Fibroblast of lung (primary cell): ENCODE measurements around the gene BRAF. TPM values are rescaled to one million over a fixed set of nuclear protein-coding genes. Genes with fewer than 3 reads are reported as not detected.

Experiments
- DNase-seq, 2 donors: peaks; one replicate each; pipeline versions ENCODE4 v3.0.0 to v3.0.0-alpha.2; 2010; ENCODE audit warnings: low read depth in 2 of 2
- H2AFZ ChIP-seq: 2 replicates; pipeline ENCODE4 v1.5.1; 2012; ENCODE audit warnings: low read length, control low read depth, inconsistent platforms
- H3K27ac ChIP-seq: 2 replicates; pipeline ENCODE4 v1.5.1; 2011; ENCODE audit warnings: low read length, control low read depth; ENCODE audit not compliant: insufficient read depth
- H3K27me3 ChIP-seq: 2 replicates; pipeline ENCODE4 v1.5.1; 2011; ENCODE audit warnings: mild to moderate bottlenecking, low read length; ENCODE audit not compliant: control insufficient read depth, insufficient read depth
- H3K36me3 ChIP-seq: 2 replicates; pipeline ENCODE4 v1.5.1; 2011; ENCODE audit warnings: low read length; ENCODE audit not compliant: control insufficient read depth, insufficient read depth
- H3K4me1 ChIP-seq: 2 replicates; pipeline ENCODE4 v1.5.1; 2011; ENCODE audit warnings: low read length; ENCODE audit not compliant: control insufficient read depth, insufficient read depth; ENCODE audit errors: extremely low read depth
- H3K4me2 ChIP-seq: 2 replicates; pipeline ENCODE4 v1.5.1; 2011; ENCODE audit warnings: low read length, control low read depth; ENCODE audit not compliant: insufficient read depth; ENCODE audit errors: extremely low read depth
- H3K4me3 ChIP-seq, 4 experiments: fragments of 200-600 bp in 1 of 4; sonication (generic) in 1 of 4; replicated peaks in 1 of 4; 2 replicates each; pipeline ENCODE4 v1.5.1; 2011 to 2016; ENCODE audit warnings: low read length in 4 of 4, low read depth in 3 of 4, mild to moderate bottlenecking in 3 of 4, control low read depth in 2 of 4, inconsistent platforms in 1 of 4, mixed read lengths in 1 of 4; ENCODE audit not compliant: insufficient read depth in 1 of 4; ENCODE audit errors: control extremely low read depth in 1 of 4
- H3K79me2 ChIP-seq: 2 replicates; pipeline ENCODE4 v1.5.1; 2012; ENCODE audit warnings: mild to moderate bottlenecking, low read length, inconsistent platforms; ENCODE audit not compliant: control insufficient read depth, insufficient read depth
- H3K9ac ChIP-seq: 2 replicates; pipeline ENCODE4 v1.5.1; 2011; ENCODE audit warnings: mild to moderate bottlenecking, low read length, control low read depth; ENCODE audit not compliant: insufficient read depth
- H3K9me3 ChIP-seq: 2 replicates; pipeline ENCODE4 v1.5.1; 2012; ENCODE audit warnings: low read depth, low read length; ENCODE audit not compliant: control insufficient read depth, insufficient read depth
- H4K20me1 ChIP-seq: 2 replicates; pipeline ENCODE4 v1.5.1; 2011; ENCODE audit warnings: low read length; ENCODE audit not compliant: control insufficient read depth, insufficient read depth; ENCODE audit errors: extremely low read depth
- CTCF ChIP-seq, 2 donors: IDR thresholded peaks in 1 of 2; conservative IDR thresholded peaks in 1 of 2; 1 replicate in 1 of 2; 2 replicates in 1 of 2; pipeline ENCODE4 v1.5.1; 2011 to 2012; ENCODE audit warnings: low read length in 2 of 2, control low read depth in 1 of 2, inconsistent platforms in 1 of 2, low read depth in 1 of 2, mild to moderate bottlenecking in 1 of 2
- EZH2 ChIP-seq: IDR thresholded peaks from 2 replicates; pipeline ENCODE4 v1.5.1; 2012; ENCODE audit warnings: low read length, control low read depth, mild to moderate bottlenecking; ENCODE audit errors: missing control alignments
- polyA plus RNA-seq, 2 donors: library from polyadenylated mRNA; depleted of rRNA in 1 of 2; stranded (reverse) in 1 of 2; unstranded in 1 of 2; fragments of >200 nt; gene quantifications; 2 replicates each; pipeline ENCODE4 v1.2.1, GENCODE V29; 2011 to 2012; ENCODE audit warnings: missing spikeins in 1 of 2
- total RNA-seq: library from RNA; depleted of rRNA; stranded (reverse); fragments of >200 nt; gene quantifications from 2 replicates; pipeline ENCODE4 v1.2.1, GENCODE V29; 2014

The BRAF gene
- total and polyA plus RNA-seq, 2 donors (not counting 1 experiment from before 2014, with no cell fraction given) = 21.1 to 23.1 TPM

GRCh38 chr7:140723574-140723973 lies 201.2 kb downstream of the BRAF start:
- H3K9ac ChIP-seq = no peak overlapping the region
- H3K36me3 ChIP-seq = peaks cover 5% of the 10 kb centered on the region
- TF ChIP-seq CTCF (conservative IDR thresholded peaks at IDR 0.05 in 1 of 2, IDR thresholded peaks at IDR 0.05 in 1 of 2; ENCODE audit: low read depth in 1 of 2, low read length in 2 of 2) = no peak
- no peak for TF ChIP-seq EZH2
- H2AFZ ChIP-seq = no peak overlapping the region
- H3K4me2 ChIP-seq = no peak overlapping the region
- H3K79me2 ChIP-seq = no peaks in the 10 kb centered on the region
- H3K4me3 ChIP-seq = no peak overlapping the region
- H3K27me3 ChIP-seq = no peaks in the 10 kb centered on the region
- DNase-seq = no peak
- no peaks in the 10 kb centered on the region for H4K20me1 ChIP-seq
- H3K4me1 ChIP-seq = peaks cover 2% of the 10 kb centered on the region
- no peak overlapping the region for H3K27ac ChIP-seq
- no peaks in the 10 kb centered on the region for H3K9me3 ChIP-seq

GRCh38 chr7:140723006-140723405 lies 201.7 kb downstream of the BRAF start:
- H3K9me3 ChIP-seq = no peaks in the 10 kb centered on the region
- H2AFZ ChIP-seq = no peak overlapping the region
- H3K4me2 ChIP-seq = no peak overlapping the region
- no peaks in the 10 kb centered on the region for H3K27me3 ChIP-seq
- H4K20me1 ChIP-seq = no peaks in the 10 kb centered on the region
- no peak overlapping the region for H3K9ac ChIP-seq
- peaks cover 5% of the 10 kb centered on the region for H3K36me3 ChIP-seq
- H3K4me1 ChIP-seq = peaks cover 2% of the 10 kb centered on the region
- no peaks in the 10 kb centered on the region for H3K79me2 ChIP-seq
- no peak for DNase-seq
- H3K4me3 ChIP-seq = no peak overlapping the region
- H3K27ac ChIP-seq = no peak overlapping the region
- TF ChIP-seq CTCF (conservative IDR thresholded peaks at IDR 0.05 in 1 of 2, IDR thresholded peaks at IDR 0.05 in 1 of 2; ENCODE audit: low read depth in 1 of 2, low read length in 2 of 2) = no peak
- TF ChIP-seq EZH2 = no peak

DNA sequence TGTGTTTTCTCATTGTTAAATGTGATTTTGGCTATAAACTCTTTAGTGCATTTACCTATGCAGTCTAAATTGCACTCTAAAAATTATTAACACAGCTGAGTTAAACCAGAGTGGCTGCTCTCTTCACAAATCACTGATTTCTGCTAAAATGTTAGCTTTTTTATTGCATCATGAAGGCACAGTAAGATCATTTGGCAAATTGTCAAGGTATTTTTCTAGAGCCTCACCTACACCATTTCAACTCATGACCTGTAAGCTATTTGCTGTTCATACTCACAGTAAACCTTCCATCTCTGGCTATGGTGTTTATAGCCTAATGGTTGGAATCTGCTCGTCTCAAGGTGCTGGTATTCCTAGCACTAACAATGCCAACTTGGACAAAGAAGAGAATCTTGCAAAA lies 202.5 kb downstream of the BRAF start:
- no peaks in the 10 kb centered on the region for H4K20me1 ChIP-seq
- no peaks in the 10 kb centered on the region for H3K9me3 ChIP-seq
- H3K27me3 ChIP-seq = no peaks in the 10 kb centered on the region
- peaks cover 5% of the 10 kb centered on the region for H3K36me3 ChIP-seq
- no peak for TF ChIP-seq EZH2
- no peak overlapping the region for H3K4me3 ChIP-seq
- DNase-seq = no peak
- no peaks in the 10 kb centered on the region for H3K79me2 ChIP-seq
- no peak overlapping the region for H3K4me2 ChIP-seq
- H3K9ac ChIP-seq = no peak overlapping the region
- no peak overlapping the region for H3K27ac ChIP-seq
- H2AFZ ChIP-seq = no peak overlapping the region
- H3K4me1 ChIP-seq = no peaks in the 10 kb centered on the region
